ENCODE data around the gene CFAP161. TPM values are rescaled to one million over a fixed set of nuclear protein-coding genes. Genes with fewer than 3 reads are reported as not detected.
A peak's percentile ranks its signal among the peaks of the same experiment; 100 is the strongest.

The CFAP161 gene
- total and polyA plus RNA-seq, 9 of the 15 experiments (the other 6 are each of a cell fraction or from before 2014, with no cell fraction given) = 25.8 to 83.3 (median 75.6) TPM

GRCh38 chr15:81161160-81161673 is 27.1 kb downstream of the CFAP161 start:
- no peaks in the 10 kb centered on the region for H3K9me3 ChIP-seq (replicated peaks; ENCODE audit: control insufficient read depth, insufficient read depth, low read depth, low read length)
- TF ChIP-seq EP400 (IDR thresholded peaks at IDR 0.05) (no peak), ZNF583 (CRISPR knock-in tag; IDR thresholded peaks at IDR 0.05) (no peak), HES1 (IDR thresholded peaks at IDR 0.05; ENCODE audit: low read depth) (no peak)
- ChIA-PET POLR2A (interaction anchor here (0.6 kb wide), 1 partner anchor 7 kb away, joined by 3 read pairs; no protein-coding TSS in a partner anchor), CTCF (ENCODE audit: low intra/inter-chr PET ratio) (no interaction called here)
- DNase-seq (ENCODE audit: extremely low read depth in 1 of 4, low spot score in 3 of 4) = no peak
- H3K4me3 ChIP-seq = no peak overlapping the region
- H3K36me3 ChIP-seq (ENCODE audit: control insufficient read depth, insufficient read depth, low read length) = no peaks in the 10 kb centered on the region
- H4K20me1 ChIP-seq (replicated peaks; ENCODE audit: control insufficient read depth, insufficient read depth, low read length) = no peaks in the 10 kb centered on the region
- H3K27ac ChIP-seq (ENCODE audit: extremely low read depth, low read depth, low read length) = no peak overlapping the region
- peaks cover 12 to 19% of the 10 kb centered on the region in 2 experiments; a peak in 4 of 5 replicates for H3K4me1 ChIP-seq (replicated peaks in 1 of 2; ENCODE audit: control insufficient read depth in 2 of 2, insufficient read depth in 2 of 2, low read length in 2 of 2)
- WGBS (ENCODE audit: insufficient coverage, low coverage, missing lambda C conversion rate) = 29% methylated on average over 4 of the region's 4 CpGs
- H3K9me1 ChIP-seq (ENCODE audit: control insufficient read depth, insufficient read depth, low read length) = no peaks in the 10 kb centered on the region
- no peak overlapping the region for H2AFZ ChIP-seq (ENCODE audit: low read depth, low read length)
- intact Hi-C loops (cut with micrococcal nuclease) = loop anchor here (5.0 kb wide), 1 partner anchor 174 kb away; the partner anchor contains the start of gene MESD
- no TSS peak for BruUV-seq (replicated peaks)
- no peaks in the 10 kb centered on the region for H3K27me3 ChIP-seq (ENCODE audit: control insufficient read depth in 2 of 2, insufficient read depth in 2 of 2, low read length in 2 of 2)
- ATAC-seq = no peak
- H3K4me2 ChIP-seq (ENCODE audit: insufficient read depth, low read length) = no peak overlapping the region
- no peak for FAIRE-seq
- in situ Hi-C loops (cut with MboI) = loop anchor here (5.0 kb wide), 1 partner anchor 106 kb away; no protein-coding TSS in a partner anchor
- no peak overlapping the region for H3K9ac ChIP-seq (ENCODE audit: insufficient read depth in 1 of 2, low read depth in 2 of 2, low read length in 2 of 2)
- H3K79me2 ChIP-seq (ENCODE audit: control insufficient read depth, insufficient read depth, low read length) = no peaks in the 10 kb centered on the region

GRCh38 chr15:81161851-81162250 is 27.8 kb downstream of the CFAP161 start:
- 53% methylated on average over 7 of the region's 7 CpGs for WGBS (ENCODE audit: insufficient coverage, low coverage, missing lambda C conversion rate)
- Histone ChIP-seq H3K27ac (ENCODE audit: extremely low read depth, low read depth, low read length) (no peak overlapping the region), H4K20me1 (replicated peaks; ENCODE audit: control insufficient read depth, insufficient read depth, low read length) (no peaks in the 10 kb centered on the region), H3K27me3 (ENCODE audit: control insufficient read depth in 2 of 2, insufficient read depth in 2 of 2, low read length in 2 of 2) (no peaks in the 10 kb centered on the region), H3K79me2 (ENCODE audit: control insufficient read depth, insufficient read depth, low read length) (no peaks in the 10 kb centered on the region), H3K4me1 (replicated peaks in 1 of 2; ENCODE audit: control insufficient read depth in 2 of 2, insufficient read depth in 2 of 2, low read length in 2 of 2) (peaks cover 12 to 25% of the 10 kb centered on the region in 2 experiments; a peak in 4 of 5 replicates), H3K4me3 (no peak overlapping the region), H3K9ac (ENCODE audit: insufficient read depth in 1 of 2, low read depth in 2 of 2, low read length in 2 of 2) (no peak overlapping the region), H3K4me2 (ENCODE audit: insufficient read depth, low read length) (no peak overlapping the region), H3K36me3 (ENCODE audit: control insufficient read depth, insufficient read depth, low read length) (no peaks in the 10 kb centered on the region), H3K9me3 (replicated peaks; ENCODE audit: control insufficient read depth, insufficient read depth, low read depth, low read length) (no peaks in the 10 kb centered on the region), H3K9me1 (ENCODE audit: control insufficient read depth, insufficient read depth, low read length) (no peaks in the 10 kb centered on the region), H2AFZ (ENCODE audit: low read depth, low read length) (peak overlapping the region; percentile 17; the same call in 1 of the 2 replicates)
- ChIA-PET POLR2A (interaction anchor here (0.6 kb wide), 1 partner anchor 9 kb away, joined by 3 read pairs; no protein-coding TSS in a partner anchor), CTCF (ENCODE audit: low intra/inter-chr PET ratio) (no interaction called here)
- in situ Hi-C loops (cut with MboI) (loop anchor here (5.0 kb wide), 1 partner anchor 105 kb away; no protein-coding TSS in a partner anchor), intact Hi-C loops (cut with micrococcal nuclease) (loop anchor here (5.0 kb wide), 1 partner anchor 175 kb away; the partner anchor contains the start of gene MESD)
- ATAC-seq (no peak), FAIRE-seq (no peak), DNase-seq (ENCODE audit: extremely low read depth in 1 of 4, low spot score in 3 of 4) (no peak)
- no TSS peak for BruUV-seq (replicated peaks)
- TF ChIP-seq RAD51 (IDR thresholded peaks at IDR 0.05; ENCODE audit: borderline replicate concordance, low read depth) = no peak
- TF ChIP-seq NR4A1 (CRISPR knock-in tag; IDR thresholded peaks at IDR 0.05) = no peak
- no peak for TF ChIP-seq NR4A1 (tag; IDR thresholded peaks at IDR 0.05)
- TF ChIP-seq NFIC (IDR thresholded peaks at IDR 0.05) = peak; percentile 85
